Activated effector memory CD4-positive, alpha-beta T cell treated with Interleukin-2 at 50 U/mL for 16 hours (primary cell): Measurements from ENCODE around the gene PTCH2.
A peak's percentile ranks its signal among the peaks of the same experiment; 100 is the strongest.

Experiments
- DNase-seq: peaks from one replicate; pipeline ENCODE4 v3.0.0-alpha.2; 2020

PTCH2 gene

GRCh38 chr1:44776730-44777068 is 66.4 kb downstream of the PTCH2 start:
- no peak for DNase-seq

GRCh38 chr1:44775930-44776729 is 66.9 kb downstream of the PTCH2 start:
- DNase-seq = no peak

- DNase-seq = peak; percentile 84
Observed at GRCh38 chr1:44775078-44775929, 67.7 kb downstream of the PTCH2 start, which contains the start of gene RPS8. Gene RPS8, plus strand, starts transcription at chr1:44775540. Its CDS starts 57 bp downstream, at chr1:44775597.
